IMR-90 (cell line): ENCODE measurements around the gene EDEM3.

Experiments used
- CEBPB ChIP-seq: IDR thresholded peaks from 2 replicates; pipeline ENCODE4 v1.6.1; 2012; ENCODE audit warnings: low read depth, low read length, improper control_type of control experiment
- CTCF ChIP-seq: conservative IDR thresholded peaks from 2 replicates; pipeline ENCODE4 v1.5.1; 2012; ENCODE audit warnings: mild to moderate bottlenecking, low read depth, low read length, improper control_type of control experiment
- MXI1 ChIP-seq: IDR thresholded peaks from 2 replicates; pipeline ENCODE4 v1.6.1; 2012; ENCODE audit warnings: low read depth, mild to moderate bottlenecking, low read length, moderate library complexity, borderline replicate concordance
- POLR2A ChIP-seq: IDR thresholded peaks from 2 replicates; pipeline ENCODE4 v1.6.1; 2012; ENCODE audit warnings: mild to moderate bottlenecking, low read depth, low read length
- USF2 ChIP-seq: fragments of 150-350 bp; IDR thresholded peaks from 2 replicates; pipeline ENCODE4 v1.6.1; 2017; ENCODE audit warnings: mild to moderate bottlenecking, antibody characterized with exemption, low read length, low read depth

DNA sequence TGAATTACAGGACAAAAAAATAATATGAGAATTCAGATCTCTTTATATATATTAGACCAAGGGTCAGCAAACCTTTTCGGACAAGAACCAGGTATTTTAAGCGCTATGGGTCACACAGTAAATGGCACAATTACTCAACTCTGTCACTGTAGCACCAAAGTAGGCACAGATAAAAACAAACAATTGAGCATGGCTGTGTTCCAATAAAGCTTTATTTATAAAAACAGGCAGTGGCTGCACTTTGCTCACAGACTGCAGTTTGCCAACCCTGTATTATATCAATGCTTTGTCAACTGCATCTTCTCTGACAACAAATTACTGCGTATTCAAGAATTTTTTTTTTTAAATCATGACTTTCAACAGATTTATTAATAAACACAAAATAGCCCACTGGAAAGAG is 29.8 kb downstream of the EDEM3 start:
- no peak for TF ChIP-seq POLR2A
- no peak for TF ChIP-seq CTCF
- no peak for TF ChIP-seq CEBPB
- TF ChIP-seq MXI1: no peak
- no peak for TF ChIP-seq USF2
